Omental fat pad (tissue), 4 donors: Measurements from ENCODE around the gene GPRIN3. TPM values are rescaled to one million over a fixed set of nuclear protein-coding genes. Genes with fewer than 3 reads are reported as not detected.

ENCODE experiments used
- ATAC-seq: fragments of 150-250 bp; one replicate; pipeline ENCODE4 v1.9.1; 2016; ENCODE audit warnings: mild to moderate bottlenecking, moderate library complexity; ENCODE audit not compliant: low FRiP score
- DNase-seq: peaks from one replicate; pipeline ENCODE4 v3.0.0-alpha.2; 2019; ENCODE audit warnings: low spot score
- total RNA-seq, 4 donors: library from RNA; depleted of rRNA; stranded (reverse); fragments of >200 nt; gene quantifications; one replicate each; pipeline ENCODE4 v1.1.0, GENCODE V29; 2016
- TF ChIP-seq, protein P1 (sequence below), 3 donors: fragments of 450-650 bp; IDR thresholded peaks; one replicate each; pipeline ENCODE4 v1.5.1; 2016 to 2017; ENCODE audit warnings: antibody characterized with exemption in 3 of 3, mild to moderate bottlenecking in 3 of 3, moderate library complexity in 2 of 3

The GPRIN3 gene
- total RNA-seq, 4 donors from 2014 or later = 3.3 to 19.3 (median 14.7) TPM

DNA sequence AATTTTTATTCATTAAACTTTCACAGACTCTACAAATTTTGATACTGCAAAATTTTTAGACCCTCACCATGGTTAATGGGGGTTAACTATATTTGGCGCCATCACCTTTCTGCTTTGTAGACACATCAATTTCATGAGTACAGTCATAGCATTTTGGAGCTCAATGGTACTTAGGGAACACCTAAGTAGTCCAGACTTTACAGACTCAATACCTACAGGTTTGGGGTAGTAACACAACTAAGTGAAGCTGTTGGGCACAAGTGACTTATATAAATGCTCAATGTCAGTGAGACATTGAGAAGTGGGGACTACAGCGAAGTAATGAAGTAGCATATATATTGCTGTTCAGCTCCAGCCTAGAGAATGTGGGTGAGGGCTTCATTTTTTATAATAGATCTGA lies 7.5 kb downstream of the GPRIN3 start:
- TF ChIP-seq, protein P1, sequence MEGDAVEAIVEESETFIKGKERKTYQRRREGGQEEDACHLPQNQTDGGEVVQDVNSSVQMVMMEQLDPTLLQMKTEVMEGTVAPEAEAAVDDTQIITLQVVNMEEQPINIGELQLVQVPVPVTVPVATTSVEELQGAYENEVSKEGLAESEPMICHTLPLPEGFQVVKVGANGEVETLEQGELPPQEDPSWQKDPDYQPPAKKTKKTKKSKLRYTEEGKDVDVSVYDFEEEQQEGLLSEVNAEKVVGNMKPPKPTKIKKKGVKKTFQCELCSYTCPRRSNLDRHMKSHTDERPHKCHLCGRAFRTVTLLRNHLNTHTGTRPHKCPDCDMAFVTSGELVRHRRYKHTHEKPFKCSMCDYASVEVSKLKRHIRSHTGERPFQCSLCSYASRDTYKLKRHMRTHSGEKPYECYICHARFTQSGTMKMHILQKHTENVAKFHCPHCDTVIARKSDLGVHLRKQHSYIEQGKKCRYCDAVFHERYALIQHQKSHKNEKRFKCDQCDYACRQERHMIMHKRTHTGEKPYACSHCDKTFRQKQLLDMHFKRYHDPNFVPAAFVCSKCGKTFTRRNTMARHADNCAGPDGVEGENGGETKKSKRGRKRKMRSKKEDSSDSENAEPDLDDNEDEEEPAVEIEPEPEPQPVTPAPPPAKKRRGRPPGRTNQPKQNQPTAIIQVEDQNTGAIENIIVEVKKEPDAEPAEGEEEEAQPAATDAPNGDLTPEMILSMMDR (IDR thresholded peaks at IDR 0.05) = no peak
- DNase-seq = no peak
- ATAC-seq = no peak

- ATAC-seq (no peak), DNase-seq (no peak)
- TF ChIP-seq, protein P1 (IDR thresholded peaks at IDR 0.05) = no peak
Measured at GRCh38 chr4:89299153-89299791, 8.3 kb downstream of the GPRIN3 start.

DNA sequence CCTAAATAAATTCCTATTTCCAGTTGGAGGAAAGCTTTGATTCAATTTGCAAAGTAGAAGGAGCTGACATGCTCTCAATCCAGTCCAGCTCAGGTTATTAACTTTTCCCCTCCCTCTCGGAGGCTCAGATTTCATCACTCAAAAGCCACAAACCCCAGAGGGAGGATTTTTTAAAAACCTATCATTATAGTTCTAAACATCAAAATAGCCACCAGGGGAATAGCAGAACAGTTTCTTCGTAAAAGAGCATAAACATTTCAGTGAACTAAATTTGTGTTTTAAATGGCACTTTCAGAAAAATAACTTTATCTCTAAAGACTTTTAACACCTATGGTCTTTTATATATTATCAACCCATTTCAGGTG lies 8.8 kb downstream of the GPRIN3 start:
- ATAC-seq (no peak), DNase-seq (no peak)
- TF ChIP-seq, protein P1 (IDR thresholded peaks at IDR 0.05) = no peak

DNA sequence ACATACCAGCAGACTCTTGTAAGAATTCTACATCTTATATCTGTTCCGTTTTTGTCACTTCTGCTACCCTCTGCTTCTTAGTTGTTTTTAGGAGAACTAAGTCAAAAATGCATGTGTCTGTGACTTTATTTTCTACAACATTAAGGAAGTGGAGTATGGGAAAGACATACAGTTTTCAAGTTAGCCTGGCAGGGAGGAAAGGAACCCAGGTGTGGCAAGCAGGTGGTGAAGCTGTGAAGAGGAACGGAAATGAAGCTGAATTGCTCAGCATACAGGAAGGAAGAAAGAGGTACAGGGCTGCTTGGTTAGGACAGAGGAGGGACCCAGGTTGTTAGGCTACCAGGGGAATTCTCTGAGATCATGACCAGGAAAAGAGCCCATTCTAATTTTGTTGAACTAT lies 9.4 kb downstream of the GPRIN3 start:
- ATAC-seq (no peak), DNase-seq (no peak)
- TF ChIP-seq, protein P1 (IDR thresholded peaks at IDR 0.05) = no peak

DNA sequence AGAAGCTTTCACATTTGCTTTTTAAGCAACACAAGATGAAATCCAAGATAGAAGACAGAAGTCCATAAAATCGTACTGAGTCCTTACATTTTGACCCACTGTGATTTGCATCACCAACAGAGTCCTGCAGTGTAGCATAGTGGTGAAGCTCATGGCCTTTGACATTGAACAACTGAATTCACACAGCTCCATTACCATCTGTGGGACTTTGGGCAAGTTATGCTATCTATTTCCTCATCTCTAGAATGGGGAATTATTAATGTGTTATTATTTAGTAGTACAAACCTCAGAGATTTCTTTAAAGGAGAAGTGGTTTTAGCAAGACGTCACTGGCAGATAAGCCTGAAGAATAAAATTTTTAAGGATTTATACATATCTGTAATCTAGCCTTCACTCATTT lies 10.7 kb downstream of the GPRIN3 start:
- ATAC-seq (no peak), DNase-seq (no peak)
- TF ChIP-seq, protein P1 (IDR thresholded peaks at IDR 0.05) = no peak

GRCh38 chr4:89296399-89296798 lies 11.2 kb downstream of the GPRIN3 start:
- ATAC-seq (no peak), DNase-seq (no peak)
- TF ChIP-seq, protein P1 (IDR thresholded peaks at IDR 0.05) = no peak

DNA sequence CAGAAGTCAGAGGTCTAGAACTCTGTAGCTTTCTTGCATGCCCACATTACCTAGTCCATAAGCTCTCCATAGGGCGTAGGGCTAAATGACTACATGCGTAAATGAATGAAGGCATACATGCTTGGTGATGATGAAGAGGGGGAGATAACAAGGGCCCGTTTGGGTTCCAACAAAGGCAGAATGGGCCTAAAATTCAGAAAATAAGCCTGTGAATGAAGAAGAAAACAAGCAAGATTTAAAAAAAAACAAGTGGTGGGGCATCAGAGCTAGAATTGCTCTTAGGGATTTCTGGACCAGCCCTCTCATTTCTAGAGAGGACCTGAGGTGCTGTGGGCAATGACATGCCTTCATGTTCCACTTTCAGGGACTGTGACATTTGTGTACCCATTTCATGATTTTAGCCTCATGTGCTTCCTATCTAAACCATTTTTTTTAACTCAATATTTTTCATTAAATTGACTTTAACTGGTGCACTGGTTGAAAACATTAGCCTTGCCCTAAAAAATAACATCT lies 12.1 kb downstream of the GPRIN3 start:
- no peak for ATAC-seq

More for the DNA sequence above, 12.1 kb downstream of the GPRIN3 start:
- TF ChIP-seq, protein P1 (IDR thresholded peaks at IDR 0.05) = no peak
- DNase-seq = no peak
